Measurements from ENCODE around the gene ZNRD2. TPM values are rescaled to one million over a fixed set of nuclear protein-coding genes. Genes with fewer than 3 reads are reported as not detected.

Gene ZNRD2
- total RNA-seq, 1 experiment from 2014 or later, result 66.8 TPM

GRCh38 chr11:65538232-65538914 lies 31.9 kb upstream of the ZNRD2 start:
- Histone ChIP-seq H3K4me1 (ENCODE audit: control insufficient read depth in 1 of 2, insufficient read depth in 2 of 2, low read length in 2 of 2) (peaks cover 13 to 39% of the 10 kb centered on the region in 2 experiments; a peak in 3 of 4 replicates), H3K4me2 (ENCODE audit: low read length) (peak overlapping the region; percentile 94), H3K9me2 (ENCODE audit: insufficient read depth) (no peaks in the 10 kb centered on the region), H3K9me3 (ENCODE audit: control insufficient read depth in 1 of 2, insufficient read depth in 1 of 2, low read depth in 1 of 2, low read length in 2 of 2) (no peaks in the 10 kb centered on the region), H3K9ac (ENCODE audit: low read length) (peak overlapping the region; percentile 82), H4K20me1 (ENCODE audit: insufficient read depth) (no peaks in the 10 kb centered on the region), H3K79me2 (ENCODE audit: insufficient read depth, low read length) (peaks cover 24% of the 10 kb centered on the region), H3K27me3 (ENCODE audit: insufficient read depth, low read length) (no peaks in the 10 kb centered on the region), H3K27ac (ENCODE audit: low read depth, low read length) (peak overlapping the region; percentile 100), H3K4me3 (replicated peaks in 1 of 2; ENCODE audit: low read depth in 1 of 2, low read length in 2 of 2) (peak overlapping the region; percentile 68 to 85), H3K36me3 (ENCODE audit: control insufficient read depth in 1 of 2, insufficient read depth in 2 of 2, low read length in 2 of 2) (peaks cover 3 to 4% of the 10 kb centered on the region in 2 experiments; a peak in 3 of 4 replicates), H2AFZ (ENCODE audit: low read depth, low read length, poor library complexity, severe bottlenecking) (no peak overlapping the region)
- ChIA-PET CTCF (no interaction called here), POLR2A (interaction anchor here (0.6 to 2.8 kb wide), 4 partner anchors 8 to 38 kb away, joined by 3 to 16 read pairs (median 4); partner anchors contain the start of gene SCYL1), RAD21 (ENCODE audit: low non-redundant PET in 1 of 2, low total read pairs in 2 of 2, uncharacterized antibody in 2 of 2, unreplicated experiment in 2 of 2) (no interaction called here)
- BruUV-seq (replicated peaks), result TSS peak; percentile 45
- intact Hi-C loops (cut with micrococcal nuclease), result no loop called here
- no peak for ATAC-seq
- TF ChIP-seq MAX (IDR thresholded peaks at IDR 0.05), result no peak
- no peak for TF ChIP-seq EZH2phosphoT487 (IDR thresholded peaks at IDR 0.05; ENCODE audit: borderline replicate concordance)
- no peak for TF ChIP-seq CEBPB (IDR thresholded peaks at IDR 0.05; ENCODE audit: low read depth)
- no peak for TF ChIP-seq EZH2 (IDR thresholded peaks at IDR 0.05)
- TF ChIP-seq POLR2AphosphoS5 (IDR thresholded peaks at IDR 0.05; ENCODE audit: low read depth, low read length), result no peak
- TF ChIP-seq POLR2A (IDR thresholded peaks at IDR 0.05; ENCODE audit: borderline replicate concordance, extremely low read depth, insufficient read depth, insufficient read length), result no peak
- TF ChIP-seq ZFX (IDR thresholded peaks at IDR 0.05), result no peak
- no peak for TF ChIP-seq RAD21 (IDR thresholded peaks at IDR 0.05; ENCODE audit: low read depth)
- TF ChIP-seq EGR1 (IDR thresholded peaks at IDR 0.05; ENCODE audit: low read depth), result no peak
- no peak for TF ChIP-seq ELF1 (IDR thresholded peaks at IDR 0.05; ENCODE audit: borderline replicate concordance, low read depth)
- no peak for TF ChIP-seq ZNF274 (IDR thresholded peaks at IDR 0.05; ENCODE audit: low read depth, low read length)
- TF ChIP-seq SRF (IDR thresholded peaks at IDR 0.05; ENCODE audit: low read depth), result no peak
- no peak for TF ChIP-seq YY1 (IDR thresholded peaks at IDR 0.05; ENCODE audit: extremely low read depth, insufficient replicate concordance, low read depth, low read length)
- no peak for TF ChIP-seq FOSL1 (IDR thresholded peaks at IDR 0.05; ENCODE audit: low read depth)
- no peak for DNase-seq (ENCODE audit: low read depth, low spot score)
